ENCODE measurements around the gene CR1L.
"Not testable (repeated sequence)": the region's sequence is repeated elsewhere in the genome, so short reads cannot be mapped to it uniquely, and the experiment has no call there.

DNA sequence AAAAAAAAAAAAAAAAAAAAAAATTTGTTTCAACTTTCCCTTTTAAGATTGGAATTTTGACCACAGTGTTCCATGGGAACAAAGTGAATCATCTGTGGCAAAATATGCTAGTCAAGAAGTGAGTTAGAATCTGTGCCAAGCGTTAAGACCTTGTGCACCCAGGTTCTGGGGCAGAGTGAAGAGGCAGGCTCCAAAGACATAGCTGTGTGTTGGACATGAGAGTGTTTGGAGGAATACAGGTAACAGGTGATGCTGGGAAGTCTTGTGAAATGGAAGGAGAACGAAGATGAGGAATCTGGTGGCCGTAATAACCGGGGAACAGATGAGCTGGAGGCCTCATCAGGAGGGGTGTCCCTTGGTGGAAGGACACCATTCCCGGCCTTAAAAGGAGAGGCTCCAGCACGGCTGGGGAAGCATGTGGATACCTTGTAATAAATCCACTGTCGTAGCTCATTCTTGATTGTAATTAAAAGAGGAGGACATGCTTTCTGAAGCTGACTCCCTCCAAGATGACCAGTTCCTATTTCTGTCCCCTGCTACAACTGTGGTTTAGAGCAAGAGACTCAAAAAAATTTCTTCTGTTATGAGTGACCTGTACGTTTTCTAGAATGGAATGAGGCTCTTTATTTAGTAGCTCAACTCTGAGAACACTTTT lies 92.7 kb downstream of the CR1L start:
- not testable (repeated sequence) for TF ChIP-seq RARB (CRISPR knock-in tag; IDR thresholded peaks at IDR 0.05); ZFP30 (CRISPR knock-in tag; IDR thresholded peaks at IDR 0.05); ZNF8 (CRISPR knock-in tag; IDR thresholded peaks at IDR 0.05); BACH2 (CRISPR knock-in tag; IDR thresholded peaks at IDR 0.05; ENCODE audit: borderline replicate concordance); CSDC2 (CRISPR knock-in tag; IDR thresholded peaks at IDR 0.05); PPARA (CRISPR knock-in tag; IDR thresholded peaks at IDR 0.05; ENCODE audit: borderline replicate concordance); ZFP3 (CRISPR knock-in tag; IDR thresholded peaks at IDR 0.05)
- TF ChIP-seq, protein P1, sequence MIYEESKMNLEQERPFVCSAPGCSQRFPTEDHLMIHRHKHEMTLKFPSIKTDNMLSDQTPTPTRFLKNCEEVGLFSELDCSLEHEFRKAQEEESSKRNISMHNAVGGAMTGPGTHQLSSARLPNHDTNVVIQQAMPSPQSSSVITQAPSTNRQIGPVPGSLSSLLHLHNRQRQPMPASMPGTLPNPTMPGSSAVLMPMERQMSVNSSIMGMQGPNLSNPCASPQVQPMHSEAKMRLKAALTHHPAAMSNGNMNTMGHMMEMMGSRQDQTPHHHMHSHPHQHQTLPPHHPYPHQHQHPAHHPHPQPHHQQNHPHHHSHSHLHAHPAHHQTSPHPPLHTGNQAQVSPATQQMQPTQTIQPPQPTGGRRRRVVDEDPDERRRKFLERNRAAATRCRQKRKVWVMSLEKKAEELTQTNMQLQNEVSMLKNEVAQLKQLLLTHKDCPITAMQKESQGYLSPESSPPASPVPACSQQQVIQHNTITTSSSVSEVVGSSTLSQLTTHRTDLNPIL (CRISPR knock-in tag; IDR thresholded peaks at IDR 0.05; ENCODE audit: low read depth) = not testable (repeated sequence)

All from SK-N-SH treated with all-trans-retinoic acid at 6 μM for 48 hours (cell line).